GM18498 (cell line): ENCODE data around the gene MYL6B.
"Not testable (repeated sequence)": the region's sequence is repeated elsewhere in the genome, so short reads cannot be mapped to it uniquely, and the experiment has no call there.

Source experiments
- ATAC-seq: cut with Tn5 transposase; IDR thresholded peaks from one replicate; pipeline ENCODE4 v1.9.1; 2021; ENCODE audit warnings: mild to moderate bottlenecking, moderate library complexity; ENCODE audit not compliant: unreplicated experiment

Gene MYL6B

GRCh38 chr12:56151672-56152131, 685 bp upstream of the MYL6B start:
- peak; percentile 61 for ATAC-seq

GRCh38 chr12:56152756-56153677, 630 bp downstream of the MYL6B start:
- no peak for ATAC-seq

GRCh38 chr12:56153678-56154065, 1.3 kb downstream of the MYL6B start:
- no peak for ATAC-seq

GRCh38 chr12:56154246-56154771, 1.9 kb downstream of the MYL6B start:
- ATAC-seq = no peak

- no peak for ATAC-seq
Observed at GRCh38 chr12:56154818-56155217, 2.4 kb downstream of the MYL6B start.

- ATAC-seq = no peak
Observed at GRCh38 chr12:56155256-56155845, 3.0 kb downstream of the MYL6B start.

GRCh38 chr12:56156464-56157200, 4.2 kb downstream of the MYL6B start:
- not testable (repeated sequence) for ATAC-seq

- peak; percentile 26 for ATAC-seq
Observed at GRCh38 chr12:56157201-56158028, 5.0 kb downstream of the MYL6B start.

- ATAC-seq = peak; percentile 88
Observed at GRCh38 chr12:56158029-56158925, 5.9 kb downstream of the MYL6B start, which contains the start of gene MYL6. Gene MYL6, plus strand, starts transcription at chr12:56158359. Its CDS starts 43 bp downstream, at chr12:56158402.

GRCh38 chr12:56158926-56159461, 6.6 kb downstream of the MYL6B start:
- ATAC-seq = no peak

- ATAC-seq = no peak
Observed at GRCh38 chr12:56159482-56160192, 7.2 kb downstream of the MYL6B start.

GRCh38 chr12:56160193-56160763, 7.9 kb downstream of the MYL6B start:
- ATAC-seq = no peak

GRCh38 chr12:56160894-56161689, 8.7 kb downstream of the MYL6B start:
- ATAC-seq = no peak

- ATAC-seq = no peak
Observed at GRCh38 chr12:56161690-56162351, 9.4 kb downstream of the MYL6B start.

GRCh38 chr12:56162468-56163290, 10.3 kb downstream of the MYL6B start:
- ATAC-seq = no peak
